Testis (tissue), 2 donors: ENCODE measurements around the gene ALDH1B1.

ENCODE experiments used
- POLR2A ChIP-seq: fragments of 450-650 bp; IDR thresholded peaks from one replicate; pipeline ENCODE4 v1.6.1; 2017; ENCODE audit warnings: antibody characterized with exemption, mild to moderate bottlenecking, moderate library complexity
- TF ChIP-seq, protein P1 (sequence below), 3 experiments: fragments of 450-650 bp in 2 of 3; fragments of 200-600 bp in 1 of 3; sonication (generic) in 1 of 3; IDR thresholded peaks; one replicate each; pipeline ENCODE4 v1.5.1; 2016 to 2019; ENCODE audit warnings: antibody characterized with exemption in 3 of 3, mild to moderate bottlenecking in 2 of 3, moderate library complexity in 1 of 3

DNA sequence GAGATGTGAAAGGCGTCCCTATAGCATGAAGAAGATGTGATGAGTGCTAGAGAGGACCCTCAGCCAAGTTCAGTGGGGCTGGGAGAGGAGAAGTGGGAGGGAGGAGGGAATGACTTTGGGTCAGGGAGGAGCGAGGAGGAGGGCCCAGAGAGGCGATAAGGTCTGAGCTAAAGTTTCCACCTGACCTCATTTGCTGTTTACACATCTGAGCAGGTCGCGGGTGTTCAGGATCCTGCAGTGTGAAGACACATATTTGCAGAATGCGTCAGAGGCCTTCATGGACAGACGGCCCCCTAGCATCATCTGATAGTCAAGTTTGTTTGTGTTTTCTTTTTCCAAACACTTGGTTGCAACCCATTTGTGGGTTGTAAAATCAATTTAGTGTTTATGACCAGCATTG is 50.7 kb downstream of the ALDH1B1 start:
- TF ChIP-seq, protein P1, sequence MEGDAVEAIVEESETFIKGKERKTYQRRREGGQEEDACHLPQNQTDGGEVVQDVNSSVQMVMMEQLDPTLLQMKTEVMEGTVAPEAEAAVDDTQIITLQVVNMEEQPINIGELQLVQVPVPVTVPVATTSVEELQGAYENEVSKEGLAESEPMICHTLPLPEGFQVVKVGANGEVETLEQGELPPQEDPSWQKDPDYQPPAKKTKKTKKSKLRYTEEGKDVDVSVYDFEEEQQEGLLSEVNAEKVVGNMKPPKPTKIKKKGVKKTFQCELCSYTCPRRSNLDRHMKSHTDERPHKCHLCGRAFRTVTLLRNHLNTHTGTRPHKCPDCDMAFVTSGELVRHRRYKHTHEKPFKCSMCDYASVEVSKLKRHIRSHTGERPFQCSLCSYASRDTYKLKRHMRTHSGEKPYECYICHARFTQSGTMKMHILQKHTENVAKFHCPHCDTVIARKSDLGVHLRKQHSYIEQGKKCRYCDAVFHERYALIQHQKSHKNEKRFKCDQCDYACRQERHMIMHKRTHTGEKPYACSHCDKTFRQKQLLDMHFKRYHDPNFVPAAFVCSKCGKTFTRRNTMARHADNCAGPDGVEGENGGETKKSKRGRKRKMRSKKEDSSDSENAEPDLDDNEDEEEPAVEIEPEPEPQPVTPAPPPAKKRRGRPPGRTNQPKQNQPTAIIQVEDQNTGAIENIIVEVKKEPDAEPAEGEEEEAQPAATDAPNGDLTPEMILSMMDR (IDR thresholded peaks at IDR 0.05): no peak
- no peak for TF ChIP-seq POLR2A
